GM21515 (cell line): Measurements from ENCODE around the gene NYNRIN.

ENCODE experiments used
- ATAC-seq: cut with Tn5 transposase; IDR thresholded peaks from one replicate; pipeline ENCODE4 v1.9.1; 2021; ENCODE audit not compliant: unreplicated experiment

The NYNRIN gene

GRCh38 chr14:24430143-24430681, 31.4 kb downstream of the NYNRIN start:
- ATAC-seq: peak; percentile 48

- no peak for ATAC-seq
Measured at GRCh38 chr14:24430682-24431568, 32.1 kb downstream of the NYNRIN start.

GRCh38 chr14:24431569-24432258, 32.9 kb downstream of the NYNRIN start:
- peak; percentile 46 for ATAC-seq

GRCh38 chr14:24432259-24433131, 33.7 kb downstream of the NYNRIN start:
- no peak for ATAC-seq

- no peak for ATAC-seq
Measured at GRCh38 chr14:24434036-24434435, 35.2 kb downstream of the NYNRIN start.

GRCh38 chr14:24434676-24435075, 35.9 kb downstream of the NYNRIN start:
- no peak for ATAC-seq

GRCh38 chr14:24435192-24435810, 36.5 kb downstream of the NYNRIN start:
- ATAC-seq: no peak

GRCh38 chr14:24435998-24436354, 37.2 kb downstream of the NYNRIN start:
- no peak for ATAC-seq

- ATAC-seq: peak; percentile 36
Measured at GRCh38 chr14:24436355-24437019, 37.7 kb downstream of the NYNRIN start.

GRCh38 chr14:24437020-24437735, 38.4 kb downstream of the NYNRIN start:
- no peak for ATAC-seq

- no peak for ATAC-seq
Measured at GRCh38 chr14:24437736-24438067, 38.9 kb downstream of the NYNRIN start.

- no peak for ATAC-seq
Measured at GRCh38 chr14:24438223-24439097, 39.7 kb downstream of the NYNRIN start.

GRCh38 chr14:24439257-24439656, 40.5 kb downstream of the NYNRIN start:
- ATAC-seq: no peak

- no peak for ATAC-seq
Measured at GRCh38 chr14:24439830-24440605, 41.2 kb downstream of the NYNRIN start.

- ATAC-seq: no peak
Measured at GRCh38 chr14:24440606-24441399, 42.0 kb downstream of the NYNRIN start.

- no peak for ATAC-seq
Measured at GRCh38 chr14:24441485-24441884, 42.7 kb downstream of the NYNRIN start.

- ATAC-seq: peak; percentile 1
Measured at GRCh38 chr14:24441904-24442239, 43.1 kb downstream of the NYNRIN start.
